OCI-LY7 (cell line): ENCODE results near the gene UBFD1. TPM values are rescaled to one million over a fixed set of nuclear protein-coding genes. Genes with fewer than 3 reads are reported as not detected.
A peak's percentile ranks its signal among the peaks of the same experiment; 100 is the strongest.

Experiments
- BruUV-seq: library from RNA; stranded (reverse); fragments of 400-500 nt; replicated peaks from 2 replicates; lab custom pipeline; 2021; lab: Mats Ljungman, UMichigan
- CTCF ChIA-PET: fragments of 300-600 bp; sonication (Branson Sonifier 250); formaldehyde crosslinking; loops from one replicate; lab custom pipeline; 2022; ENCODE audit warnings: antibody characterized with exemption; ENCODE audit not compliant: unreplicated experiment; lab: Charles Lee
- POLR2A ChIA-PET: fragments of 300-600 bp; sonication (Branson Sonifier 250); formaldehyde crosslinking; loops from one replicate; lab custom pipeline; 2022; ENCODE audit warnings: antibody characterized with exemption; lab: Charles Lee
- DNase-seq: peaks from one replicate; pipeline ENCODE4 v3.0.0-alpha.2; 2015; ENCODE audit warnings: low spot score
- H2AFZ ChIP-seq: fragments of 200-600 bp; sonication (generic), shearing (Covaris generic); 2 replicates; pipeline ENCODE4 v1.6.1; 2014; ENCODE audit warnings: mild to moderate bottlenecking, antibody characterized with exemption, low read length, moderate library complexity
- H3K27ac ChIP-seq: fragments of 200-600 bp; sonication (generic); 2 replicates; pipeline ENCODE4 v1.5.1; 2014; ENCODE audit warnings: mixed run types, low read depth, mild to moderate bottlenecking, moderate library complexity, low read length, inconsistent platforms; ENCODE audit not compliant: poor library complexity, severe bottlenecking
- H3K36me3 ChIP-seq: fragments of 200-600 bp; sonication (generic); 2 replicates; pipeline ENCODE4 v1.6.1; 2014; ENCODE audit warnings: mild to moderate bottlenecking, antibody characterized with exemption, low read length, moderate library complexity, mixed read lengths; ENCODE audit not compliant: insufficient read depth
- H3K4me1 ChIP-seq: fragments of 200-600 bp; sonication (generic); 2 replicates; pipeline ENCODE4 v1.5.1; 2014; ENCODE audit warnings: mild to moderate bottlenecking, low read length; ENCODE audit not compliant: insufficient read depth, poor library complexity, severe bottlenecking
- H3K4me2 ChIP-seq: fragments of 200-600 bp; sonication (generic); 2 replicates; pipeline ENCODE4 v1.6.1; 2014; ENCODE audit warnings: mild to moderate bottlenecking, low read length
- H3K4me3 ChIP-seq: fragments of 200-600 bp; sonication (generic); 2 replicates; pipeline ENCODE4 v1.5.1; 2014; ENCODE audit warnings: mild to moderate bottlenecking, low read depth, low read length; ENCODE audit not compliant: poor library complexity, severe bottlenecking
- H3K79me2 ChIP-seq: fragments of 200-600 bp; sonication (generic); 2 replicates; pipeline ENCODE4 v1.6.1; 2016; ENCODE audit warnings: low read depth, mild to moderate bottlenecking, low read length, moderate library complexity, mixed read lengths; ENCODE audit not compliant: insufficient read depth
- H3K9me2 ChIP-seq: fragments of 200-600 bp; sonication (generic); 2 replicates; pipeline ENCODE4 v1.6.1; 2016; ENCODE audit warnings: mild to moderate bottlenecking, low read length, mixed read lengths; ENCODE audit not compliant: insufficient read depth
- H3K9me3 ChIP-seq: fragments of 200-600 bp; sonication (generic); 2 replicates; pipeline ENCODE4 v1.6.1; 2014; ENCODE audit warnings: mild to moderate bottlenecking, mixed run types, low read length, mixed read lengths
- H4K20me1 ChIP-seq: fragments of 200-600 bp; sonication (generic); 2 replicates; pipeline ENCODE4 v1.6.1; 2014; ENCODE audit warnings: mild to moderate bottlenecking, antibody characterized with exemption, low read length, moderate library complexity, mixed read lengths; ENCODE audit not compliant: insufficient read depth
- EZH2phosphoT487 ChIP-seq: fragments of 200-600 bp; sonication (generic); IDR thresholded peaks from 2 replicates; pipeline ENCODE4 v1.6.1; 2018; ENCODE audit warnings: low read depth, borderline replicate concordance, mild to moderate bottlenecking, mixed run types, antibody characterized with exemption, low read length, moderate library complexity, mixed read lengths
- intact Hi-C: fragments of 100-400 bp; cut with micrococcal nuclease; formaldehyde crosslinking; loops from one replicate; pipeline ENCODE4 v1.10.0; 2022; ENCODE audit not compliant: unreplicated experiment
- total RNA-seq, 2 experiments: library from RNA; depleted of rRNA in 1 of 2; stranded (reverse); fragments of >200 nt in 1 of 2; shearing (Covaris generic) in 1 of 2; gene quantifications; 2 replicates each; pipeline ENCODE4 v1.2.3, GENCODE V29; 2014 to 2022
- TF ChIP-seq, protein P1 (sequence below): fragments of 200-600 bp; sonication (generic); conservative IDR thresholded peaks from 2 replicates; pipeline ENCODE4 v1.5.1; 2014; ENCODE audit warnings: mild to moderate bottlenecking, antibody characterized with exemption, low read length, moderate library complexity, mixed read lengths

Gene UBFD1
- total RNA-seq, 2 experiments from 2014 or later: 42.4 to 67.1 TPM

DNA sequence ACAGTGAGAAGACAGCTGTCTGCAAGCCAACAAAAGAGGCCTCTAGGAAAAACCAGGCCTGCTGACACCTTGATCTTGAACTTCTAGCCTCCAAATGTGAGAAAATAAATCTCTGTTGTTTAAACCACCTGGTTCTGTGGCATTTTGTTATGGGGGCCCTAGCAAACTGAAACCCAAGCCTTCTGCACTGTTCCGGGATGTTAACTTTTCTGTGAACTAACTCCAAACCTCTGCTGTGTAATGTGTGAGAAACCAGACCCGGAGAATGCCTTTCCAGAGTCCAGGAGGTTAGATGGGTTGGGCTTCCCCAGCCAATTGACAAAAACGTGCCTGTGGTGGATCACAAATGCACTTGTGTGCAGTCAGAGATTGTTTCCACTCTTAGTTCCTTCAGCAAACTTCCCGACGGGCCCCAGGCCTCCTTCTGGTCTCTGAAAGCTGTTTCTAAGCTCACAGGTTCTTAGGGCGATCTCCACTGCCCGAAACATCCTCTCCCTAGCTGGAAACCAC lies 33.6 kb upstream of the UBFD1 start:
- Histone ChIP-seq H3K79me2 (no peaks in the 10 kb centered on the region; the same call in 1 of the 2 replicates), H4K20me1 (no peaks in the 10 kb centered on the region), H3K9me2 (no peaks in the 10 kb centered on the region), H3K4me2 (no peak overlapping the region), H2AFZ (no peak overlapping the region), H3K27ac (peak overlapping the region; percentile 100), H3K36me3 (peaks cover 86% of the 10 kb centered on the region), H3K9me3 (peaks cover 13% of the 10 kb centered on the region; the same call in 1 of the 2 replicates), H3K4me3 (no peak overlapping the region), H3K4me1 (peaks cover 50% of the 10 kb centered on the region)
- TSS peak; percentile 22 for BruUV-seq
- TF ChIP-seq, protein P1, sequence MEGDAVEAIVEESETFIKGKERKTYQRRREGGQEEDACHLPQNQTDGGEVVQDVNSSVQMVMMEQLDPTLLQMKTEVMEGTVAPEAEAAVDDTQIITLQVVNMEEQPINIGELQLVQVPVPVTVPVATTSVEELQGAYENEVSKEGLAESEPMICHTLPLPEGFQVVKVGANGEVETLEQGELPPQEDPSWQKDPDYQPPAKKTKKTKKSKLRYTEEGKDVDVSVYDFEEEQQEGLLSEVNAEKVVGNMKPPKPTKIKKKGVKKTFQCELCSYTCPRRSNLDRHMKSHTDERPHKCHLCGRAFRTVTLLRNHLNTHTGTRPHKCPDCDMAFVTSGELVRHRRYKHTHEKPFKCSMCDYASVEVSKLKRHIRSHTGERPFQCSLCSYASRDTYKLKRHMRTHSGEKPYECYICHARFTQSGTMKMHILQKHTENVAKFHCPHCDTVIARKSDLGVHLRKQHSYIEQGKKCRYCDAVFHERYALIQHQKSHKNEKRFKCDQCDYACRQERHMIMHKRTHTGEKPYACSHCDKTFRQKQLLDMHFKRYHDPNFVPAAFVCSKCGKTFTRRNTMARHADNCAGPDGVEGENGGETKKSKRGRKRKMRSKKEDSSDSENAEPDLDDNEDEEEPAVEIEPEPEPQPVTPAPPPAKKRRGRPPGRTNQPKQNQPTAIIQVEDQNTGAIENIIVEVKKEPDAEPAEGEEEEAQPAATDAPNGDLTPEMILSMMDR: no peak
- TF ChIP-seq EZH2phosphoT487: no peak
- intact Hi-C loops: no loop called here
- POLR2A ChIA-PET: no interaction called here
- CTCF ChIA-PET: no interaction called here
- DNase-seq: no peak

DNA sequence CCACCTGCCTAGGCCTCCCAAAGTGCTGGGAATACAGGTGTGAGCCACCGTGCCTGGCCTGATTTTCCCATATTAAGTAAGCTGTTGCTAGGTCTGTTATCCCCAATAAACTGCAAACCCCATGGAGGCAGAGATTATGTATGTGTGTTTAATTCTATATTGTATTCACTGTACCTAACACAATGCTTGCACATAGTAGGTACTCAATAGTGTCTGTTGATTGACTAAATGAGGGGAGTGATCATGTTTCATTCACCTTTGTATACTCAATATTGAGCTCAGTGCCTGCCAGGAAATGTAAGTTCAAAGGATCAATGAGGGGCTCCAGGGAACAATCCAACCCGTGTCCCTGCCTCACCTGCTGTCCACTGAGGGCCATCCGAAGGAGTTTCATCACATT lies 32.6 kb upstream of the UBFD1 start:
- intact Hi-C loops: no loop called here
- Histone ChIP-seq H3K4me3 (no peak overlapping the region), H3K9me3 (peaks cover 8% of the 10 kb centered on the region; the same call in 1 of the 2 replicates), H3K4me2 (no peak overlapping the region), H2AFZ (no peak overlapping the region), H3K27ac (no peak overlapping the region), H3K79me2 (no peaks in the 10 kb centered on the region; the same call in 1 of the 2 replicates), H3K4me1 (peaks cover 40% of the 10 kb centered on the region), H4K20me1 (no peaks in the 10 kb centered on the region), H3K36me3 (peaks cover 89% of the 10 kb centered on the region), H3K9me2 (no peaks in the 10 kb centered on the region)
- no TSS peak for BruUV-seq
- no peak for TF ChIP-seq EZH2phosphoT487
- TF ChIP-seq, protein P1: no peak
- ChIA-PET POLR2A (interaction anchor here (0.7 to 1.0 kb wide), 2 partner anchors 11 to 15 kb away, joined by 3 to 6 read pairs; no protein-coding TSS in a partner anchor), CTCF (no interaction called here)
- no peak for DNase-seq

DNA sequence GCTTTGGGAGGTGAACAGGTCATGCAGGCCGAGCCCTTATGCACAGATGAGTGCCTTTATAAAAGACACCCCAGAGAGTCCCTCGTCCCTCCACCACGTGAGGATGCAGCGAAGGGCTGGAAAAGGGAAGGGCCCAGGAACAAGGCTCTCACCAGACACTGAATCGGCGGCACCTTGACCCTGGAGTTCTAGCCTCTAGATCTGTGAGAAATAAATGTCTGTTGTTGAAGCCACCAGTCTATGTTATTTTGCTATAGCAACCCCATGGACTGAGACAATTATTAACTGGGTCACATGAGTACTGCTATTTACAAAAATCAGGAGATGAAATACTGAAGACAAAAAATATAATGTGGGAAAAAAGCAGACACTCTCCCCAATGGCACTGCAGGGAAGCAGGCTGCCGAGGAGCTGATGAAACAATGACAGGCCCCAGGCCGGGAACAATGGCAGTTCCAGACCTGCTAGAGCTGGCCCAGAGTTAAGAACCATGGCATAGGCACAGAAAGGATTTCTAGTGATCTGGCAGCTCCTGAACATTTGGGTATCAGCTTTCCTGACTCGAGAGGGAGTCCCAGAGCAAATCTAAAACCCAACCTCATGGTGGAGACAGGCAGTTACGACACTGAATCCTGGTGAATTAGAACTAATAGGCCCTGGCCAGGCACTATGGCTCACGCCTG lies 29.4 kb upstream of the UBFD1 start:
- no peak overlapping the region for H2AFZ ChIP-seq
- peaks cover 85% of the 10 kb centered on the region for H3K36me3 ChIP-seq
- CTCF ChIA-PET: interaction anchor here (0.6 kb wide), 1 partner anchor 35 kb away, joined by 3 read pairs; no protein-coding TSS in a partner anchor

More for the DNA sequence above, 29.4 kb upstream of the UBFD1 start:
- no peak overlapping the region for H3K4me3 ChIP-seq
- H4K20me1 ChIP-seq: no peaks in the 10 kb centered on the region
- no peaks in the 10 kb centered on the region for H3K79me2 ChIP-seq
- no TSS peak for BruUV-seq
- no peaks in the 10 kb centered on the region for H3K9me2 ChIP-seq
- H3K4me1 ChIP-seq: peaks cover 14% of the 10 kb centered on the region
- no peak overlapping the region for H3K27ac ChIP-seq
- intact Hi-C loops: no loop called here
- no peaks in the 10 kb centered on the region for H3K9me3 ChIP-seq
- TF ChIP-seq EZH2phosphoT487: no peak
- TF ChIP-seq, protein P1: no peak
- DNase-seq: no peak
- H3K4me2 ChIP-seq: no peak overlapping the region
- POLR2A ChIA-PET: interaction anchor here (0.6 kb wide), 1 partner anchor 31 kb away, joined by 4 read pairs; no protein-coding TSS in a partner anchor
